Measurements from ENCODE around the gene HOXB7. TPM values are rescaled to one million over a fixed set of nuclear protein-coding genes. Genes with fewer than 3 reads are reported as not detected.

The HOXB7 gene
- total RNA-seq, 1 donor from 2014 or later = 3.6 TPM

- peaks cover 70% of the 10 kb centered on the region for H3K27me3 Mint-ChIP-seq (ENCODE audit: unreplicated experiment)
- TF ChIP-seq CTCF (IDR thresholded peaks at IDR 0.05; ENCODE audit: unreplicated experiment) = no peak
- no peak overlapping the region for H3K27ac Mint-ChIP-seq (ENCODE audit: unreplicated experiment)
- peaks cover 49% of the 10 kb centered on the region for H3K4me1 Mint-ChIP-seq (ENCODE audit: unreplicated experiment)
- no peak for DNase-seq (ENCODE audit: low spot score)
- peak overlapping the region; percentile 37 for H3K4me3 Mint-ChIP-seq (ENCODE audit: unreplicated experiment)
- H3K9me3 Mint-ChIP-seq (ENCODE audit: unreplicated experiment) = no peaks in the 10 kb centered on the region
- no peaks in the 10 kb centered on the region for H3K36me3 Mint-ChIP-seq (ENCODE audit: low read depth, unreplicated experiment)
Measured at GRCh38 chr17:48600244-48601098, 10.3 kb downstream of the HOXB7 start.

- no peak overlapping the region for H3K4me3 Mint-ChIP-seq (ENCODE audit: unreplicated experiment)
- no peak for DNase-seq (ENCODE audit: low spot score)
- no peak for TF ChIP-seq CTCF (IDR thresholded peaks at IDR 0.05; ENCODE audit: unreplicated experiment)
- no peak overlapping the region for H3K27ac Mint-ChIP-seq (ENCODE audit: unreplicated experiment)
- peaks cover 52% of the 10 kb centered on the region for H3K4me1 Mint-ChIP-seq (ENCODE audit: unreplicated experiment)
- peaks cover 65% of the 10 kb centered on the region for H3K27me3 Mint-ChIP-seq (ENCODE audit: unreplicated experiment)
- no peaks in the 10 kb centered on the region for H3K36me3 Mint-ChIP-seq (ENCODE audit: low read depth, unreplicated experiment)
- no peaks in the 10 kb centered on the region for H3K9me3 Mint-ChIP-seq (ENCODE audit: unreplicated experiment)
Measured at GRCh38 chr17:48599354-48599753, 11.5 kb downstream of the HOXB7 start.

GRCh38 chr17:48598736-48599135, 12.1 kb downstream of the HOXB7 start:
- no peak for TF ChIP-seq CTCF (IDR thresholded peaks at IDR 0.05; ENCODE audit: unreplicated experiment)
- no peaks in the 10 kb centered on the region for H3K9me3 Mint-ChIP-seq (ENCODE audit: unreplicated experiment)

GRCh38 chr17:48597778-48598631, 12.8 kb downstream of the HOXB7 start:
- peaks cover 46% of the 10 kb centered on the region for H3K4me1 Mint-ChIP-seq (ENCODE audit: unreplicated experiment)
- H3K9me3 Mint-ChIP-seq (ENCODE audit: unreplicated experiment) = no peaks in the 10 kb centered on the region
- H3K36me3 Mint-ChIP-seq (ENCODE audit: low read depth, unreplicated experiment) = no peaks in the 10 kb centered on the region
- no peak overlapping the region for H3K27ac Mint-ChIP-seq (ENCODE audit: unreplicated experiment)
- H3K27me3 Mint-ChIP-seq (ENCODE audit: unreplicated experiment) = peaks cover 56% of the 10 kb centered on the region
- no peak for TF ChIP-seq CTCF (IDR thresholded peaks at IDR 0.05; ENCODE audit: unreplicated experiment)
- DNase-seq (ENCODE audit: low spot score) = no peak
- peak overlapping the region; percentile 89 for H3K4me3 Mint-ChIP-seq (ENCODE audit: unreplicated experiment)

More at GRCh38 chr17:48598736-48599135, 12.1 kb downstream of the HOXB7 start:
- Mint-ChIP-seq H3K27me3 (ENCODE audit: unreplicated experiment) (peaks cover 61% of the 10 kb centered on the region), H3K4me1 (ENCODE audit: unreplicated experiment) (peaks cover 51% of the 10 kb centered on the region), H3K4me3 (ENCODE audit: unreplicated experiment) (peak overlapping the region; percentile 89), H3K36me3 (ENCODE audit: low read depth, unreplicated experiment) (no peaks in the 10 kb centered on the region), H3K27ac (ENCODE audit: unreplicated experiment) (no peak overlapping the region)
- no peak for DNase-seq (ENCODE audit: low spot score)

GRCh38 chr17:48597528-48597777, 13.4 kb downstream of the HOXB7 start:
- no peak for TF ChIP-seq CTCF (IDR thresholded peaks at IDR 0.05; ENCODE audit: unreplicated experiment)
- no peak for DNase-seq (ENCODE audit: low spot score)
- Mint-ChIP-seq H3K27ac (ENCODE audit: unreplicated experiment) (no peak overlapping the region), H3K4me1 (ENCODE audit: unreplicated experiment) (peaks cover 51% of the 10 kb centered on the region), H3K27me3 (ENCODE audit: unreplicated experiment) (peaks cover 57% of the 10 kb centered on the region), H3K4me3 (ENCODE audit: unreplicated experiment) (peak overlapping the region; percentile 89), H3K9me3 (ENCODE audit: unreplicated experiment) (no peaks in the 10 kb centered on the region), H3K36me3 (ENCODE audit: low read depth, unreplicated experiment) (no peaks in the 10 kb centered on the region)

Data from endothelial cell (in vitro differentiated cells).